MCF 10A (cell line): ENCODE data around the gene MYO10. TPM values are rescaled to one million over a fixed set of nuclear protein-coding genes. Genes with fewer than 3 reads are reported as not detected.

ENCODE experiments used
- BruUV-seq: library from RNA; stranded (reverse); fragments of 400-500 nt; replicated peaks from 2 replicates; lab custom pipeline; 2021; lab: Mats Ljungman, UMichigan
- CTCF ChIA-PET: fragments of 300-600 bp; sonication (Branson Sonifier 250); formaldehyde crosslinking; extraction: SDS; loops from one replicate; lab custom pipeline; 2021; ENCODE audit warnings: antibody characterized with exemption, inconsistent platforms; lab: Yijun Ruan, JAX
- POLR2A ChIA-PET: fragments of 300-600, 350-650 bp; sonication (Branson Sonifier 250); formaldehyde crosslinking; extraction: SDS; loops from one replicate; lab custom pipeline; 2020; ENCODE audit warnings: antibody characterized with exemption, inconsistent platforms; lab: Yijun Ruan, JAX
- DNase-seq: peaks from one replicate; pipeline ENCODE4 v3.0.0-alpha.2; 2018; ENCODE audit not compliant: unreplicated experiment
- H3K27ac Mint-ChIP-seq: one replicate; pipeline ENCODE4 v1.8.0; 2022; ENCODE audit warnings: mild to moderate bottlenecking, low read depth, mixed read lengths; ENCODE audit not compliant: unreplicated experiment
- H3K27me3 Mint-ChIP-seq: one replicate; pipeline ENCODE4 v1.8.0; 2022; ENCODE audit warnings: mixed read lengths; ENCODE audit not compliant: insufficient read depth, unreplicated experiment
- H3K36me3 Mint-ChIP-seq: one replicate; pipeline ENCODE4 v1.8.0; 2022; ENCODE audit warnings: mild to moderate bottlenecking, moderate library complexity, mixed read lengths; ENCODE audit not compliant: insufficient read depth, unreplicated experiment
- H3K4me1 Mint-ChIP-seq: one replicate; pipeline ENCODE4 v1.8.0; 2022; ENCODE audit warnings: mixed read lengths; ENCODE audit not compliant: insufficient read depth, unreplicated experiment
- H3K4me3 Mint-ChIP-seq: one replicate; pipeline ENCODE4 v1.8.0; 2022; ENCODE audit warnings: mild to moderate bottlenecking, moderate library complexity, mixed read lengths; ENCODE audit not compliant: unreplicated experiment
- H3K9me3 Mint-ChIP-seq: one replicate; pipeline ENCODE4 v1.8.0; 2022; ENCODE audit warnings: mixed read lengths; ENCODE audit not compliant: unreplicated experiment
- intact Hi-C: fragments of 100-400 bp; cut with micrococcal nuclease; formaldehyde crosslinking; loops from 2 replicates; pipeline ENCODE4 v1.14.1; 2022
- total RNA-seq: library from RNA; stranded (reverse); gene quantifications from 2 replicates; pipeline ENCODE4 v1.2.3, GENCODE V29; 2022
- TF ChIP-seq, protein P1 (sequence below): fragments of 200-600 bp; IDR thresholded peaks from one replicate; pipeline ENCODE4 v1.8.0; 2022; ENCODE audit warnings: antibody characterized with exemption, mild to moderate bottlenecking; ENCODE audit not compliant: unreplicated experiment

The MYO10 gene
- total RNA-seq, 1 experiment from 2014 or later, result 35.7 TPM

DNA sequence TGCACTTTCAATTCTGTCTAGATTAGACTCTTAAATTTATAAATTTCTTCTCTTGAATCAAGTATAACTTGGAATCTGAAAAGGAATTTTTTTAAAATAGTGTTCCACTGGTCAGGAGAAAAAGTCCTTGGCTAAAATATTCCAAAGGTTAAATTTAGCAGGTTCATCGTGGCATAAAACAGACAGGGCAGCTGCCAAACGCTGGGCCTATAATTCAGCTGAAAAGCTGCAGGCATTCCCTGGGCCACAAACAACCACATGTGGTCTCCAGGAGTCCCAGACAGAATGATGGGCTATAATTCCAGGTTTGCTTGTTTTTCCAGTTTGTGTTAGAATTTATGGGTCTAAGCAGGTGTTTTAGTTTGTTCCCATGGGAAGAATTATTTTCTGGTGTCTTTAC is 248.2 kb downstream of the MYO10 start:
- no peaks in the 10 kb centered on the region for H3K9me3 Mint-ChIP-seq
- no peak for DNase-seq
- H3K4me3 Mint-ChIP-seq, result no peak overlapping the region
- POLR2A ChIA-PET, result no interaction called here
- H3K4me1 Mint-ChIP-seq, result no peaks in the 10 kb centered on the region
- TF ChIP-seq, protein P1, sequence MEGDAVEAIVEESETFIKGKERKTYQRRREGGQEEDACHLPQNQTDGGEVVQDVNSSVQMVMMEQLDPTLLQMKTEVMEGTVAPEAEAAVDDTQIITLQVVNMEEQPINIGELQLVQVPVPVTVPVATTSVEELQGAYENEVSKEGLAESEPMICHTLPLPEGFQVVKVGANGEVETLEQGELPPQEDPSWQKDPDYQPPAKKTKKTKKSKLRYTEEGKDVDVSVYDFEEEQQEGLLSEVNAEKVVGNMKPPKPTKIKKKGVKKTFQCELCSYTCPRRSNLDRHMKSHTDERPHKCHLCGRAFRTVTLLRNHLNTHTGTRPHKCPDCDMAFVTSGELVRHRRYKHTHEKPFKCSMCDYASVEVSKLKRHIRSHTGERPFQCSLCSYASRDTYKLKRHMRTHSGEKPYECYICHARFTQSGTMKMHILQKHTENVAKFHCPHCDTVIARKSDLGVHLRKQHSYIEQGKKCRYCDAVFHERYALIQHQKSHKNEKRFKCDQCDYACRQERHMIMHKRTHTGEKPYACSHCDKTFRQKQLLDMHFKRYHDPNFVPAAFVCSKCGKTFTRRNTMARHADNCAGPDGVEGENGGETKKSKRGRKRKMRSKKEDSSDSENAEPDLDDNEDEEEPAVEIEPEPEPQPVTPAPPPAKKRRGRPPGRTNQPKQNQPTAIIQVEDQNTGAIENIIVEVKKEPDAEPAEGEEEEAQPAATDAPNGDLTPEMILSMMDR, result no peak
- H3K27me3 Mint-ChIP-seq, result no peaks in the 10 kb centered on the region
- H3K27ac Mint-ChIP-seq, result no peak overlapping the region
- intact Hi-C loops, result no loop called here
- peaks cover 28% of the 10 kb centered on the region for H3K36me3 Mint-ChIP-seq
- no TSS peak for BruUV-seq
- CTCF ChIA-PET, result interaction anchor here (0.7 kb wide), 1 partner anchor 565 kb away, joined by 4 read pairs; no protein-coding TSS in a partner anchor

DNA sequence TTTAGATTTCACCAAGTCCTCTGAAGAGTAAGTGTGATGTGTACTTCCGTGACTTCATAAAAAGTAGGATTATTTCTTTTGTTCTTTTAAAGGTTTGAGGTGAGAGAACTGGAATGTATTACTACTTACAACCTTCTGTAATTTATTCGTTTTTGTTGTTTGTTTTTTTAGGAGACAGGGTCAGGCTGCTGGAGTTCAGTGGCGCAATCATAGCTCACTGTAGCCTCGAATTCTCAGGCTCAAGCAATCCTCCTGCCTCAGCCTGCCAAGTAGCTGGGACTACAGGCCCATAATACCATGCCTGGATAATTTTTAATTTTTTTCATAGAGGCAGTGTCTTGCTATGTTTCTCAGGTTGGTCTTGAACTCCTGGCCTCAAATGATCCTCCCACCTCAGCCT is 251.0 kb downstream of the MYO10 start:
- TF ChIP-seq, protein P1, result no peak
- CTCF ChIA-PET, result interaction anchor here (1.4 kb wide), 1 partner anchor 18 kb away, joined by 5 read pairs; no protein-coding TSS in a partner anchor
- Mint-ChIP-seq H3K27me3 (no peaks in the 10 kb centered on the region), H3K4me1 (no peaks in the 10 kb centered on the region), H3K27ac (no peak overlapping the region), H3K36me3 (peaks cover 50% of the 10 kb centered on the region), H3K4me3 (no peak overlapping the region), H3K9me3 (no peaks in the 10 kb centered on the region)
- DNase-seq, result peak; percentile 6
- POLR2A ChIA-PET, result interaction anchor here (0.6 to 0.7 kb wide), 2 partner anchors 220 to 253 kb away, joined by 3 read pairs; no protein-coding TSS in a partner anchor
- no TSS peak for BruUV-seq
- intact Hi-C loops, result no loop called here

DNA sequence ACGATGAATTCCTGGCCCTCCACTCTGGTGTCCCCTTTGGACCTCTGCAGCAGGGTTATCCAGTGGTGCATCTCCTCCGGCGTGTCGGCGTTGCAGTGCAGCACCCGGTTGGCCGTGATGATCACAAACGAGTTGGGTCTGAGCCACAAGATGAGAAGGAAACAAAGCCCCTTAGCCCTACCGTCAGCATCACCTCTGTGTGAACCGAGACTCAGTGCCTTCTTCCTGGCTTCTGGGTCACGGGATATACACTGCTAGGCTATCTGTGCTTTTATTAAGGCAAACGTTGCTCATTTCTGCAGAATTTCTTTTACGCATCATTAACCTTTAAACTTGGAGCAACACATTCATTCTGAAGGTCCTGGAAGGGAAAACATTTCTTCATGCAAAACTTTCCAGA is 254.2 kb downstream of the MYO10 start:
- intact Hi-C loops, result no loop called here
- Mint-ChIP-seq H3K4me1 (no peaks in the 10 kb centered on the region), H3K36me3 (peaks cover 45% of the 10 kb centered on the region), H3K27me3 (no peaks in the 10 kb centered on the region), H3K9me3 (no peaks in the 10 kb centered on the region), H3K4me3 (no peak overlapping the region), H3K27ac (no peak overlapping the region)
- DNase-seq, result no peak
- TF ChIP-seq, protein P1, result no peak
- BruUV-seq, result no TSS peak
- CTCF ChIA-PET, result interaction anchor here (0.6 to 4.1 kb wide), 3 partner anchors 9 to 130 kb away, joined by 6 to 16 read pairs (median 13); no protein-coding TSS in a partner anchor
- POLR2A ChIA-PET, result interaction anchor here (0.7 kb wide), 1 partner anchor 42 kb away, joined by 3 read pairs; no protein-coding TSS in a partner anchor

DNA sequence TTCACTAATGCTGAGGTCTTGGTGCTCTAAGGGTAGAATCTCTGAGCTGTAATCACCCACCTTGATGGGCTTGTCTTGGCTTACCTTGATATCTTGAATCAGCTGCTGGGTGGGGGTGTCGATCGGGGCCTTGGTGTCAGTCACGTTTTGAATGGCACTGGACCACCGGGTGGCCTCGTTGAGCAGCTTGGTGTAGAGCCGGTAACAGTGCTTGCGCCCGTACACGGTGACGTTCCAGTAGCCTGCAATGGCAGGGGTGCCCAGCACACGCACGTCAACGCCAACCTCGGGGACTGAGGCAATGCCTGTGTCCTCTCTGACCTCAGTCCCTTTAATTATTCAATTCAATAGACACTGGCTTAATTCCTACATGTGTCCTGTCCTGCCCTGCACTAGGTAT is 256.2 kb downstream of the MYO10 start:
- Mint-ChIP-seq H3K27ac (no peak overlapping the region), H3K9me3 (no peaks in the 10 kb centered on the region), H3K4me1 (peaks cover 4% of the 10 kb centered on the region), H3K36me3 (peaks cover 65% of the 10 kb centered on the region), H3K4me3 (no peak overlapping the region), H3K27me3 (no peaks in the 10 kb centered on the region)
- intact Hi-C loops, result no loop called here
- no TSS peak for BruUV-seq
- no peak for DNase-seq
- POLR2A ChIA-PET, result no interaction called here
- CTCF ChIA-PET, result interaction anchor here (0.6 to 4.1 kb wide), 5 partner anchors 10 to 535 kb away, joined by 3 to 13 read pairs (median 4); no protein-coding TSS in a partner anchor
- TF ChIP-seq, protein P1, result no peak
